Astrocyte (in vitro differentiated cells and primary cell): ENCODE results near the gene TERT.

Experiments used
- EZH2 ChIP-seq: IDR thresholded peaks from 2 replicates; pipeline ENCODE4 v1.6.1; 2012; ENCODE audit warnings: mild to moderate bottlenecking, low read length, inconsistent platforms; ENCODE audit not compliant: insufficient read depth
- TF ChIP-seq, protein P1 (sequence below): IDR thresholded peaks from 2 replicates; pipeline ENCODE4 v1.5.1; 2011; ENCODE audit warnings: low read depth, mild to moderate bottlenecking, inconsistent platforms, low read length, moderate library complexity; ENCODE audit not compliant: insufficient read depth

DNA sequence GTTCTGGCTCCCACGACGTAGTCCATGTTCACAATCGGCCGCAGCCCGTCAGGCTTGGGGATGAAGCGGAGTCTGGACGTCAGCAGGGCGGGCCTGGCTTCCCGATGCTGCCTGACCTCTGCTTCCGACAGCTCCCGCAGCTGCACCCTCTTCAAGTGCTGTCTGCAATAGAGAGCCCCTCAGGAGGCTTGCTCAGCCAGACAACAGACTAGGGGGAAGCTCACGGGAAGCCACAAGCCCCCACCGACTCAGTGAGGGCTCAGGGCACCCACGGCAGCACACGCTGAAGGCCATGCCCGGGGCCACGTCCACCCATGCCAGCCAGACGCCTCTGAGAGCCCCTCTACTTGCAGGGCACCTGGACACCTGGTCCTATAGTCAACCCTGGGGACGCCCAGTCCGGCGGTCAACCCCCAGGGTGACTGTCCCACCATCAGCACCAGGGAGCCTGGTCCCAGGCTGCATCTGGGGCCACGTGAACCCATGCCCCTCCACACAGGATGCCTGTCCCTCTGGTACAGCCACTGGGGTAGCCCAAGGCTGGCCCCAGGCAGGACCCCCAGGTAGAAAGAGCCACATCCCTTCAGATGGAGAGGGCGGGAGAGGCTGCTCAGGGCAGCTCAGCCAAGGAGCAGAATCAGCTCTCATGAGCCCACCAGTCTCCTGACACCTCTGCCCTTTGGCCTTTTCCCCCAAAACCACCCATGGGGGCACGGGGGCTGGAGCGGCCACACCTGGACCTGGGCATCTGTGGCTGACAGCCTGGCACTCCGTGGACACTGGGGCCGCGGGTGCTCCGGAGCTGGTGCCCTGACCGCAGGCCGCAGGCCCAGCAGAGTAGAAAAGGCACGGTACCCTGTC lies 14.5 kb downstream of the TERT start:
- TF ChIP-seq, protein P1, sequence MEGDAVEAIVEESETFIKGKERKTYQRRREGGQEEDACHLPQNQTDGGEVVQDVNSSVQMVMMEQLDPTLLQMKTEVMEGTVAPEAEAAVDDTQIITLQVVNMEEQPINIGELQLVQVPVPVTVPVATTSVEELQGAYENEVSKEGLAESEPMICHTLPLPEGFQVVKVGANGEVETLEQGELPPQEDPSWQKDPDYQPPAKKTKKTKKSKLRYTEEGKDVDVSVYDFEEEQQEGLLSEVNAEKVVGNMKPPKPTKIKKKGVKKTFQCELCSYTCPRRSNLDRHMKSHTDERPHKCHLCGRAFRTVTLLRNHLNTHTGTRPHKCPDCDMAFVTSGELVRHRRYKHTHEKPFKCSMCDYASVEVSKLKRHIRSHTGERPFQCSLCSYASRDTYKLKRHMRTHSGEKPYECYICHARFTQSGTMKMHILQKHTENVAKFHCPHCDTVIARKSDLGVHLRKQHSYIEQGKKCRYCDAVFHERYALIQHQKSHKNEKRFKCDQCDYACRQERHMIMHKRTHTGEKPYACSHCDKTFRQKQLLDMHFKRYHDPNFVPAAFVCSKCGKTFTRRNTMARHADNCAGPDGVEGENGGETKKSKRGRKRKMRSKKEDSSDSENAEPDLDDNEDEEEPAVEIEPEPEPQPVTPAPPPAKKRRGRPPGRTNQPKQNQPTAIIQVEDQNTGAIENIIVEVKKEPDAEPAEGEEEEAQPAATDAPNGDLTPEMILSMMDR = no peak
- no peak for TF ChIP-seq EZH2
